Natural killer cell (primary cell): ENCODE data around the gene NUTF2. TPM values are rescaled to one million over a fixed set of nuclear protein-coding genes. Genes with fewer than 3 reads are reported as not detected.

Experiments
- ATAC-seq, 3 donors: fragments of 150-1000 bp in 2 of 3; fragments of 200-7000 bp in 1 of 3; cut with Tn5 transposase; 1 replicate in 1 of 3; 2 replicates in 2 of 3; pipeline ENCODE4 v1.10.0; 2021; ENCODE audit warnings: mild to moderate bottlenecking in 2 of 3, moderate library complexity in 2 of 3
- DNase-seq, 2 donors: peaks; one replicate each; pipeline versions ENCODE4 v3.0.0 to v3.0.0-alpha.2; 2013 to 2021; ENCODE audit warnings: mixed read lengths in 1 of 2
- H3K27ac ChIP-seq: one replicate; pipeline ENCODE4 v1.5.1; 2013; ENCODE audit warnings: mild to moderate bottlenecking, low read length
- H3K27me3 ChIP-seq: one replicate; pipeline ENCODE4 v1.6.1; 2013; ENCODE audit warnings: low read length; ENCODE audit not compliant: control insufficient read depth, insufficient read depth
- H3K36me3 ChIP-seq: one replicate; pipeline ENCODE4 v1.6.1; 2013; ENCODE audit warnings: low read length; ENCODE audit not compliant: control insufficient read depth, insufficient read depth
- H3K4me1 ChIP-seq: one replicate; pipeline ENCODE4 v1.6.1; 2013; ENCODE audit warnings: low read length; ENCODE audit not compliant: control insufficient read depth, insufficient read depth
- H3K4me3 ChIP-seq: one replicate; pipeline ENCODE4 v1.5.1; 2013; ENCODE audit warnings: low read length
- H3K9me3 ChIP-seq: one replicate; pipeline ENCODE4 v1.6.1; 2013; ENCODE audit warnings: low read length; ENCODE audit not compliant: control insufficient read depth, insufficient read depth
- H3K27ac Mint-ChIP-seq, 2 donors: one replicate each; pipeline ENCODE4 v1.8.0; 2022; ENCODE audit warnings: mild to moderate bottlenecking in 2 of 2, mixed read lengths in 2 of 2, moderate library complexity in 1 of 2
- H3K27me3 Mint-ChIP-seq, 2 donors: one replicate each; pipeline ENCODE4 v1.8.0; 2022; ENCODE audit warnings: low read depth in 2 of 2, mixed read lengths in 2 of 2
- H3K36me3 Mint-ChIP-seq: one replicate; pipeline ENCODE4 v1.8.0; 2022; ENCODE audit warnings: mixed read lengths
- H3K4me1 Mint-ChIP-seq, 2 donors: one replicate each; pipeline ENCODE4 v1.8.0; 2022; ENCODE audit warnings: mixed read lengths in 2 of 2
- H3K4me3 Mint-ChIP-seq: one replicate; pipeline ENCODE4 v1.8.0; 2022; ENCODE audit warnings: mild to moderate bottlenecking, moderate library complexity, mixed read lengths
- H3K9me3 Mint-ChIP-seq, 2 donors: one replicate each; pipeline ENCODE4 v1.8.0; 2022; ENCODE audit warnings: mixed read lengths in 2 of 2
- WGBS: methylation state at CpG from one replicate; pipeline ENCODE4 v1.1.7; 2013; ENCODE audit warnings: missing lambda C conversion rate; ENCODE audit not compliant: insufficient coverage; 5-methylcytosine and 5-hydroxymethylcytosine counted together
- intact Hi-C: fragments of 100-400 bp; cut with micrococcal nuclease; formaldehyde crosslinking; loops from one replicate; pipeline ENCODE4 v1.14.2; 2022
- total RNA-seq, 4 donors: library from RNA; stranded (reverse); fragments of 120-200 nt in 1 of 4; gene quantifications; one replicate each; pipeline versions ENCODE4 v1.2.3 to v1.2.4, GENCODE V29; 2013 to 2022
- TF ChIP-seq, protein P1 (sequence below): fragments of 200-600 bp; IDR thresholded peaks from one replicate; pipeline ENCODE4 v1.8.0; 2022; ENCODE audit warnings: antibody characterized with exemption

NUTF2 gene
- total RNA-seq, 3 donors from 2014 or later (not counting 1 experiment from before 2014, with no cell fraction given), result 43.2 to 47.1 (median 43.3) TPM

GRCh38 chr16:67805718-67806427 lies 40.9 kb upstream of the NUTF2 start:
- Histone ChIP-seq H3K4me3 (peak overlapping the region; percentile 78), H3K36me3 (peaks cover 2% of the 10 kb centered on the region), H3K4me1 (peaks cover 33% of the 10 kb centered on the region), H3K27me3 (no peaks in the 10 kb centered on the region), H3K27ac (peak overlapping the region; percentile 62), H3K9me3 (no peaks in the 10 kb centered on the region)
- H3K27me3 Mint-ChIP-seq, result no peaks in the 10 kb centered on the region
- no peaks in the 10 kb centered on the region for H3K36me3 Mint-ChIP-seq
- WGBS, result under 1% methylated on average over 26 of the region's 26 CpGs
- TF ChIP-seq, protein P1, sequence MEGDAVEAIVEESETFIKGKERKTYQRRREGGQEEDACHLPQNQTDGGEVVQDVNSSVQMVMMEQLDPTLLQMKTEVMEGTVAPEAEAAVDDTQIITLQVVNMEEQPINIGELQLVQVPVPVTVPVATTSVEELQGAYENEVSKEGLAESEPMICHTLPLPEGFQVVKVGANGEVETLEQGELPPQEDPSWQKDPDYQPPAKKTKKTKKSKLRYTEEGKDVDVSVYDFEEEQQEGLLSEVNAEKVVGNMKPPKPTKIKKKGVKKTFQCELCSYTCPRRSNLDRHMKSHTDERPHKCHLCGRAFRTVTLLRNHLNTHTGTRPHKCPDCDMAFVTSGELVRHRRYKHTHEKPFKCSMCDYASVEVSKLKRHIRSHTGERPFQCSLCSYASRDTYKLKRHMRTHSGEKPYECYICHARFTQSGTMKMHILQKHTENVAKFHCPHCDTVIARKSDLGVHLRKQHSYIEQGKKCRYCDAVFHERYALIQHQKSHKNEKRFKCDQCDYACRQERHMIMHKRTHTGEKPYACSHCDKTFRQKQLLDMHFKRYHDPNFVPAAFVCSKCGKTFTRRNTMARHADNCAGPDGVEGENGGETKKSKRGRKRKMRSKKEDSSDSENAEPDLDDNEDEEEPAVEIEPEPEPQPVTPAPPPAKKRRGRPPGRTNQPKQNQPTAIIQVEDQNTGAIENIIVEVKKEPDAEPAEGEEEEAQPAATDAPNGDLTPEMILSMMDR, result no peak
- H3K9me3 Mint-ChIP-seq, result no peaks in the 10 kb centered on the region
- intact Hi-C loops, result loop anchor here (1.0 to 10.0 kb wide), 7 partner anchors 36 to 281 kb away; partner anchors contain the start of genes C16orf86, ENKD1, GFOD2 and NUTF2
- ATAC-seq (no peak), DNase-seq (peak in 1 of 2 donors; percentile 22)
- H3K27ac Mint-ChIP-seq, result peak overlapping the region; percentile 87 to 92
- H3K4me3 Mint-ChIP-seq, result peak overlapping the region; percentile 92
- peaks cover 26 to 36% of the 10 kb centered on the region in 2 donors for H3K4me1 Mint-ChIP-seq

DNA sequence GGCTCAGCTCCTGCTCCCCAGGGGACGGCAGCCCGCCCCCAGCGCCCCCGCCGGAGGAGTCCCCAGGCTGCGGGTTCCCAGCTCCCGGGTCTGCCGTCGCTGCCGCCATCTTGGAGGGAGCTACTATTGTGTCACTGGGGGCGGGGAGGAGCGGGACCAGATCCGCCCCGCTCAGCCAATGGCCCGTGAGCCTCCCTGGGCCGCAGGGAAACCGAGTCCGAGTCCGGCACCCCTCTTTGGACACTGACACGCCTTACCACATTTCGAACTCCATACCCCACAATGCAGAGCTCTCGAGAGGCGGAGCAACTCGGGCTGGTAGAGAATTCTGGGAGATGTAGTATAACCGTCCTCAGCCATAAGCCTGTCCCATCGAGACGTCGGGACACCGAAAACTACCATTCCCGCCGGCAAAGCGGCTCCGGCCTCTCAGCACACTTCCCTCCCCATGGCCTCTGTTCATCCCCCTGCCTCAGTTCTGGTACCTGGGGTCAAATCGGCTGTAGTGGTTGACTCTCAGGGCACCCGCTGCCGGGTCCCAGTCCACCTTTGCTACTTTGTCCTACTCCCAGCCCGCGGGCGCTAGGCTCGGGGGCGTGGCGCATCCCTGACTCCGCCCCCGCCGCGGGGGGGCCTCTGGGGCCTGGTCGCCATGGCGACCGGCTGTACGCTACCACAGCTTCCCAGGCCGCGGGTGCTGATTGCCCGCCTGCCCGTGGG lies 40.1 kb upstream of the NUTF2 start, which contains the start of the genes RANBP10 and TSNAXIP1:
Gene RANBP10 (minus strand): TSS at position 133 of the 720 bp plus-strand sequence. CDS start 24 bp downstream, at position 109.
Gene TSNAXIP1 (plus strand): TSS at position 462 of the 720 bp plus-strand sequence. CDS start 261 bp downstream, outside the sequence.
- Mint-ChIP-seq H3K9me3 (no peaks in the 10 kb centered on the region), H3K4me1 (peaks cover 18 to 31% of the 10 kb centered on the region in 2 donors), H3K36me3 (no peaks in the 10 kb centered on the region), H3K27me3 (no peaks in the 10 kb centered on the region), H3K27ac (peak within 1 kb of the TSS; percentile 87 to 92), H3K4me3 (peak within 1 kb of the TSS; percentile 92)
- H3K36me3 ChIP-seq, result peaks cover 2% of the 10 kb centered on the region
- peak within 1 kb of the TSS; percentile 62 for H3K27ac ChIP-seq
- DNase-seq (peak; percentile 91 to 99), ATAC-seq (peak; percentile 90 to 98 (median 91))
- peak within 1 kb of the TSS; percentile 78 for H3K4me3 ChIP-seq
- H3K9me3 ChIP-seq, result no peaks in the 10 kb centered on the region
- WGBS, result under 1% methylated on average over 49 of the region's 54 CpGs
- H3K27me3 ChIP-seq, result no peaks in the 10 kb centered on the region
- TF ChIP-seq, protein P1, result no peak
- peaks cover 27% of the 10 kb centered on the region for H3K4me1 ChIP-seq
- intact Hi-C loops, result loop anchor here (1.0 to 10.0 kb wide), 7 partner anchors 36 to 282 kb away; partner anchors contain the start of genes C16orf86, ENKD1, GFOD2 and NUTF2

DNA sequence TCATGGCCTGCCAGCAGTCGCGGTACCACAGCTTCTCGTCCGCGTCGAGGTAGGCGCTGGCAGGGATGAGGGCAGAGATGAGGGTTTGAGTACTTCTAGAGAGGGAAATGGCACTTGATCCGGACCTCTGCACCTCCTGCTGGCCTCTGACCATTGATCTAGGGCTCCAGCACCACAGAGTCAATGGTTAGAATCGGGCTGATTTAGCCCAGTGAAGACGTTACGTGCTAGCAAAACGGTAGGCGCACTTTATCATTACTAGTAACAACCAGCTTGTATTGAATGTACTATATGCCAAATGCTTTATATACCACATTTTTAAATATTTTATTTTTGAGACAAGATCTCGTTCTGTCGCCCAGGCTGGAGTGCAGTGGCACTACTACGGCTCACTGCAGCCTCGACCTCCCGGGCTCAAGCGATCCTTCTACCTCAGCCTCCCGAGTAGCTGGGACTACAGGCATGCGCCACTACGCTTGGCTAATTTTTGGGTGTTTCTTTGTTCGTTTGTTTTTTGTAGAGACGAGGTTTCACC lies 39.5 kb upstream of the NUTF2 start:
- no peaks in the 10 kb centered on the region for H3K36me3 Mint-ChIP-seq

More for the DNA sequence above, 39.5 kb upstream of the NUTF2 start:
- Histone ChIP-seq H3K9me3 (no peaks in the 10 kb centered on the region), H3K27me3 (no peaks in the 10 kb centered on the region), H3K36me3 (peaks cover 2% of the 10 kb centered on the region), H3K4me3 (peak overlapping the region; percentile 78), H3K4me1 (peaks cover 21% of the 10 kb centered on the region), H3K27ac (peak overlapping the region; percentile 62)
- Mint-ChIP-seq H3K27me3 (no peaks in the 10 kb centered on the region), H3K9me3 (no peaks in the 10 kb centered on the region), H3K27ac (peak overlapping the region; percentile 87 to 92), H3K4me3 (peak overlapping the region; percentile 92), H3K4me1 (peaks cover 12 to 26% of the 10 kb centered on the region in 2 donors)
- no peak for ATAC-seq
- DNase-seq, result no peak
- intact Hi-C loops, result loop anchor here (5.0 to 10.0 kb wide), 4 partner anchors 130 to 282 kb away; partner anchors contain the start of genes C16orf86, ENKD1, PSMB10 and RIPOR1
- TF ChIP-seq, protein P1, result no peak
- 39% methylated on average over 23 of the region's 24 CpGs for WGBS
